Left lung (tissue), 10 donors: Measurements from ENCODE around the gene CTXND2. TPM values are rescaled to one million over a fixed set of nuclear protein-coding genes. Genes with fewer than 3 reads are reported as not detected.
A peak's percentile ranks its signal among the peaks of the same experiment; 100 is the strongest.

Experiments
- ATAC-seq: fragments of 200-7000 bp; cut with Tn5 transposase; one replicate; pipeline ENCODE4 v1.9.1; 2020; ENCODE audit warnings: moderate library complexity
- DNase-seq, 4 donors: peaks; one replicate each; pipeline ENCODE4 v3.0.0-alpha.2; 2013 to 2020
- H3K27ac ChIP-seq, 2 donors: fragments of 200-600 bp; sonication (generic) in 1 of 2; one replicate each; pipeline versions ENCODE4 v1.5.0 to v1.8.0; 2020 to 2021
- H3K27me3 ChIP-seq, 2 donors: fragments of 200-600 bp; sonication (generic) in 1 of 2; one replicate each; pipeline versions ENCODE4 v1.5.0 to v1.8.0; 2020 to 2021
- H3K36me3 ChIP-seq, 2 donors: fragments of 200-600 bp; sonication (generic) in 1 of 2; one replicate each; pipeline versions ENCODE4 v1.5.0 to v1.8.0; 2020 to 2021
- H3K4me1 ChIP-seq, 2 donors: fragments of 200-600 bp; one replicate each; pipeline ENCODE4 v1.8.0; 2021
- H3K4me3 ChIP-seq, 2 donors: fragments of 200-600 bp; sonication (generic) in 1 of 2; one replicate each; pipeline versions ENCODE4 v1.5.0 to v1.8.0; 2020 to 2021; ENCODE audit warnings: mild to moderate bottlenecking in 1 of 2
- H3K9me3 ChIP-seq, 2 donors: fragments of 200-600 bp; sonication (generic) in 1 of 2; one replicate each; pipeline versions ENCODE4 v1.5.0 to v1.8.0; 2020 to 2021
- intact Hi-C, 2 donors: fragments of 100-400 bp; cut with DNase I; formaldehyde crosslinking; loops; one replicate each; pipeline versions ENCODE4 v1.11.2 to v1.14.2; 2022
- polyA plus RNA-seq, 6 donors: library from polyadenylated mRNA; unstranded; fragments of 120-200 nt; gene quantifications; one replicate each; pipeline ENCODE4 v1.2.1, GENCODE V29; 2013; ENCODE audit not compliant: insufficient read length in 6 of 6
- total RNA-seq, 2 donors: library from RNA; stranded (reverse); fragmentation: NEBNext Ultra II Directional; extraction: Animal tissue kit (Norgen Biotek cat#: 25700); gene quantifications; one replicate each; pipeline ENCODE4 v1.2.1, GENCODE V29; 2021
- TF ChIP-seq, protein P1 (sequence below), 2 donors: fragments of 200-600 bp; sonication (generic) in 1 of 2; IDR thresholded peaks; one replicate each; pipeline versions ENCODE4 v1.5.0 to v1.8.0; 2021; ENCODE audit warnings: antibody characterized with exemption in 2 of 2
- donor health status: DM: no; HTN: yes; CAD: no.
- donor health status: DM: no; HTN: no; CAD: no.

CTXND2 gene
- total and polyA plus RNA-seq, 8 donors = 0.15 TPM; not detected in 7

GRCh38 chr1:150869683-150870082 is 17.3 kb upstream of the CTXND2 start:
- Histone ChIP-seq H3K27ac (no peak overlapping the region), H3K27me3 (no peaks in the 10 kb centered on the region), H3K9me3 (no peaks in the 10 kb centered on the region), H3K36me3 (peaks cover 0 to 14% of the 10 kb centered on the region in 2 donors), H3K4me1 (peaks cover 4 to 12% of the 10 kb centered on the region in 2 donors), H3K4me3 (no peak overlapping the region)
- intact Hi-C loops = no loop called here
- TF ChIP-seq, protein P1, sequence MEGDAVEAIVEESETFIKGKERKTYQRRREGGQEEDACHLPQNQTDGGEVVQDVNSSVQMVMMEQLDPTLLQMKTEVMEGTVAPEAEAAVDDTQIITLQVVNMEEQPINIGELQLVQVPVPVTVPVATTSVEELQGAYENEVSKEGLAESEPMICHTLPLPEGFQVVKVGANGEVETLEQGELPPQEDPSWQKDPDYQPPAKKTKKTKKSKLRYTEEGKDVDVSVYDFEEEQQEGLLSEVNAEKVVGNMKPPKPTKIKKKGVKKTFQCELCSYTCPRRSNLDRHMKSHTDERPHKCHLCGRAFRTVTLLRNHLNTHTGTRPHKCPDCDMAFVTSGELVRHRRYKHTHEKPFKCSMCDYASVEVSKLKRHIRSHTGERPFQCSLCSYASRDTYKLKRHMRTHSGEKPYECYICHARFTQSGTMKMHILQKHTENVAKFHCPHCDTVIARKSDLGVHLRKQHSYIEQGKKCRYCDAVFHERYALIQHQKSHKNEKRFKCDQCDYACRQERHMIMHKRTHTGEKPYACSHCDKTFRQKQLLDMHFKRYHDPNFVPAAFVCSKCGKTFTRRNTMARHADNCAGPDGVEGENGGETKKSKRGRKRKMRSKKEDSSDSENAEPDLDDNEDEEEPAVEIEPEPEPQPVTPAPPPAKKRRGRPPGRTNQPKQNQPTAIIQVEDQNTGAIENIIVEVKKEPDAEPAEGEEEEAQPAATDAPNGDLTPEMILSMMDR (IDR thresholded peaks at IDR 0.05) = no peak
- no peak for ATAC-seq
- DNase-seq = no peak

DNA sequence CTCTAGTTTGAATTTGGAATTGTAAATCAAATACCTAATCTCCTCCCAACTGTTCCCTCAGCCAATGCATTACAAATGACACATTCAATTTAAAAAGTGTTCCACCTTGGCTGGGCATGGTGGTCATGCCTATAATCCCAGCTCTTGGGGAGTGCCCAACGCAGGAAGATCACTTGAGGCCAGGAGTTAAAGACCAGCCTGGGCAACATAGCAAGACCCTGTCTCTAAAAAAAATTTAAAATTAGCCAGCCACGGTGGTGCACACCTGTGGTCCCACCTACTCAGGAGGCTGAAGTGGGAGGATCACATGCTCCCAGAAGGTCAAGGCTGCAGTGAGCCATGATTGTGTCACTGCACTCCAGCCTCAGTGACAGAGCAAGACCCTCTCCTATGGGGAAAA is 14.4 kb upstream of the CTXND2 start:
- ATAC-seq = no peak
- H3K4me3 ChIP-seq = no peak overlapping the region
- DNase-seq = no peak
- H3K27me3 ChIP-seq = no peaks in the 10 kb centered on the region
- no peaks in the 10 kb centered on the region for H3K9me3 ChIP-seq
- H3K27ac ChIP-seq = no peak overlapping the region
- peaks cover 8 to 22% of the 10 kb centered on the region in 2 donors for H3K4me1 ChIP-seq
- TF ChIP-seq, protein P1 (IDR thresholded peaks at IDR 0.05) = no peak
- H3K36me3 ChIP-seq = peaks cover 0 to 14% of the 10 kb centered on the region in 2 donors
- intact Hi-C loops = no loop called here

DNA sequence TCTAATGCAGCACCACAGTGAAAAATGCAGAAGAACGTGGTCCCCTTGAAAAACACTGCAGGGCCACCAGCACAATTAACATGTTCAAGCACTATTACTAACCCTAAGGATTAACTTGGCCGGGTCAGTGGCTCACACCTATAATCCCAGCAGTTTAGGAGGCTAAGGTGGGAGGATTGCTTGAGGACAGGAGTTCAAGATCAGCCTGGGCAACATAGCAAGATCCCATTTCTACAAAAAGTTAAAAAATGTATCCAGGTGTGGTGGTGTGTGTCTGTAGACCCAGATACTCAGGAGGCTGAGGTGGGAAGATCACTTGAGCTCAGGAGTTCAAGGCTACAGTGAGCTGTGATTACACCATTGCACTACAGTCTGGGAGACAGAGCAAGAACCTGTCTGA is 13.4 kb upstream of the CTXND2 start:
- H3K4me3 ChIP-seq = no peak overlapping the region
- DNase-seq (no peak), ATAC-seq (no peak)
- no peaks in the 10 kb centered on the region for H3K27me3 ChIP-seq
- H3K4me1 ChIP-seq = peaks cover 8 to 22% of the 10 kb centered on the region in 2 donors
- TF ChIP-seq, protein P1 (IDR thresholded peaks at IDR 0.05) = no peak
- no peaks in the 10 kb centered on the region for H3K9me3 ChIP-seq
- peaks cover 0 to 13% of the 10 kb centered on the region in 2 donors for H3K36me3 ChIP-seq
- intact Hi-C loops = no loop called here
- no peak overlapping the region for H3K27ac ChIP-seq

- Histone ChIP-seq H3K4me1 (peaks cover 8 to 22% of the 10 kb centered on the region in 2 donors), H3K27ac (peak overlapping the region; percentile 91 to 98), H3K36me3 (peaks cover 0 to 2% of the 10 kb centered on the region in 2 donors), H3K27me3 (no peaks in the 10 kb centered on the region), H3K4me3 (peak overlapping the region; percentile 70 to 79), H3K9me3 (no peaks in the 10 kb centered on the region)
- DNase-seq = peak in 2 of 4 donors; percentile 28 to 37
- no peak for ATAC-seq
- TF ChIP-seq, protein P1 (IDR thresholded peaks at IDR 0.05) = no peak
- intact Hi-C loops = no loop called here
Measured at GRCh38 chr1:150874455-150875196, 12.3 kb upstream of the CTXND2 start.

- peak in 2 of 4 donors; percentile 22 to 32 for DNase-seq
- intact Hi-C loops = no loop called here
Measured at GRCh38 chr1:150875197-150876118, 11.5 kb upstream of the CTXND2 start.

More at GRCh38 chr1:150875197-150876118, 11.5 kb upstream of the CTXND2 start:
- no peaks in the 10 kb centered on the region for H3K27me3 ChIP-seq
- TF ChIP-seq, protein P1 (IDR thresholded peaks at IDR 0.05) = no peak
- peak; percentile 4 for ATAC-seq
- H3K4me3 ChIP-seq = peak overlapping the region; percentile 70 to 79
- no peaks in the 10 kb centered on the region for H3K36me3 ChIP-seq
- H3K9me3 ChIP-seq = no peaks in the 10 kb centered on the region
- peak overlapping the region; percentile 91 to 98 for H3K27ac ChIP-seq
- peaks cover 8 to 20% of the 10 kb centered on the region in 2 donors for H3K4me1 ChIP-seq
